AML-193 (cell line): ENCODE data around the gene CNPY1.
"Not testable (repeated sequence)": the region's sequence is repeated elsewhere in the genome, so short reads cannot be mapped to it uniquely, and the experiment has no call there.

ENCODE experiments used
- DNase-seq, 2 experiments: peaks; one replicate each; lab custom pipeline; 2025; lab: John Stamatoyannopoulos, UW

CNPY1 gene

GRCh38 chr7:155546449-155546848 is at the start of gene CNPY1:
Gene CNPY1 (minus strand): TSS chr7:155546559. CDS start chr7:155545929, 630 bp downstream.
- not testable (repeated sequence) for DNase-seq

GRCh38 chr7:155594961-155595366 is 48.6 kb upstream of the CNPY1 start:
- DNase-seq = peak; percentile 35 to 41

GRCh38 chr7:155594163-155594732 is 47.9 kb upstream of the CNPY1 start:
- DNase-seq = no peak

GRCh38 chr7:155593461-155594162 is 47.3 kb upstream of the CNPY1 start:
- peak; percentile 88 to 89 for DNase-seq

GRCh38 chr7:155591055-155591775 is 44.9 kb upstream of the CNPY1 start:
- no peak for DNase-seq

- DNase-seq = peak; percentile 94
Measured at GRCh38 chr7:155590215-155591018, 44.1 kb upstream of the CNPY1 start.

- no peak for DNase-seq
Measured at GRCh38 chr7:155589001-155589980, 42.9 kb upstream of the CNPY1 start.

- no peak for DNase-seq
Measured at GRCh38 chr7:155588468-155588998, 42.2 kb upstream of the CNPY1 start.

- DNase-seq = no peak
Measured at GRCh38 chr7:155587486-155587885, 41.1 kb upstream of the CNPY1 start.

GRCh38 chr7:155586843-155587440 is 40.6 kb upstream of the CNPY1 start:
- DNase-seq = no peak

- DNase-seq = no peak
Measured at GRCh38 chr7:155585951-155586350, 39.6 kb upstream of the CNPY1 start.

GRCh38 chr7:155585532-155585895 is 39.2 kb upstream of the CNPY1 start:
- DNase-seq = no peak

- peak in 1 of 2 experiments; percentile 8 for DNase-seq
Measured at GRCh38 chr7:155584763-155585531, 38.6 kb upstream of the CNPY1 start.

- DNase-seq = no peak
Measured at GRCh38 chr7:155584261-155584660, 37.9 kb upstream of the CNPY1 start.

- no peak for DNase-seq
Measured at GRCh38 chr7:155583636-155584035, 37.3 kb upstream of the CNPY1 start.

GRCh38 chr7:155581954-155582353 is 35.6 kb upstream of the CNPY1 start:
- DNase-seq = no peak

GRCh38 chr7:155581107-155581830 is 34.9 kb upstream of the CNPY1 start:
- DNase-seq = no peak

- DNase-seq = no peak
Measured at GRCh38 chr7:155580367-155580766, 34.0 kb upstream of the CNPY1 start.

GRCh38 chr7:155579565-155579964 is 33.2 kb upstream of the CNPY1 start:
- DNase-seq = no peak
